Vagina (tissue), 2 donors: ENCODE measurements around the gene MTHFD1L. TPM values are rescaled to one million over a fixed set of nuclear protein-coding genes. Genes with fewer than 3 reads are reported as not detected.

ENCODE experiments used
- DNase-seq, 2 donors: peaks; one replicate each; pipeline ENCODE4 v3.0.0-alpha.2; 2017; ENCODE audit errors: extremely low spot score in 2 of 2
- H3K27ac ChIP-seq: fragments of 200-600 bp; sonication (generic); one replicate; pipeline ENCODE4 v1.5.1; 2019
- H3K27me3 ChIP-seq: fragments of 200-600 bp; sonication (generic); one replicate; pipeline ENCODE4 v1.5.1; 2019
- H3K36me3 ChIP-seq, 2 donors: fragments of 200-600 bp; sonication (generic); one replicate each; pipeline ENCODE4 v1.5.1; 2017 to 2019
- H3K4me1 ChIP-seq: fragments of 200-600 bp; sonication (generic); one replicate; pipeline ENCODE4 v1.5.1; 2019
- H3K4me3 ChIP-seq, 2 donors: fragments of 200-600 bp; sonication (generic); 1 replicate in 1 of 2; 2 replicates in 1 of 2; pipeline ENCODE4 v1.5.1; 2016 to 2019
- H3K9me3 ChIP-seq: fragments of 200-600 bp; sonication (generic); one replicate; pipeline ENCODE4 v1.5.1; 2019
- POLR2A ChIP-seq, 2 donors: fragments of 450-650 bp; IDR thresholded peaks; one replicate each; pipeline ENCODE4 v1.6.1; 2017; ENCODE audit warnings: antibody characterized with exemption in 2 of 2, mild to moderate bottlenecking in 2 of 2, moderate library complexity in 2 of 2
- POLR2AphosphoS5 ChIP-seq, 2 donors: sonication (generic); formaldehyde crosslinking; IDR thresholded peaks; one replicate each; pipeline ENCODE4 v1.9.0; 2017; ENCODE audit warnings: antibody characterized with exemption in 2 of 2, mild to moderate bottlenecking in 2 of 2, low read depth in 1 of 2; ENCODE audit not compliant: insufficient read depth in 1 of 2
- intact Hi-C: fragments of 100-400 bp; cut with DNase I; formaldehyde crosslinking; loops from one replicate; pipeline ENCODE4 v1.15.1; 2023
- small RNA-seq: library from RNA; depleted of rRNA; stranded (forward); fragments of <200 nt; gene quantifications from one replicate; pipeline ENCODE3, GENCODE V24; 2016
- total RNA-seq: library from RNA; depleted of rRNA; stranded (reverse); fragments of >200 nt; gene quantifications from one replicate; pipeline ENCODE4 v1.2.3, GENCODE V29; 2016
- TF ChIP-seq, protein P1 (sequence below), 3 experiments: fragments of 450-650 bp in 2 of 3; fragments of 200-600 bp in 1 of 3; sonication (generic) in 1 of 3; IDR thresholded peaks; one replicate each; pipeline ENCODE4 v1.5.1; 2017 to 2019; ENCODE audit warnings: antibody characterized with exemption in 3 of 3, mild to moderate bottlenecking in 2 of 3, moderate library complexity in 2 of 3

MTHFD1L gene
- total RNA-seq, 1 donor from 2014 or later, result 2.7 TPM

DNA sequence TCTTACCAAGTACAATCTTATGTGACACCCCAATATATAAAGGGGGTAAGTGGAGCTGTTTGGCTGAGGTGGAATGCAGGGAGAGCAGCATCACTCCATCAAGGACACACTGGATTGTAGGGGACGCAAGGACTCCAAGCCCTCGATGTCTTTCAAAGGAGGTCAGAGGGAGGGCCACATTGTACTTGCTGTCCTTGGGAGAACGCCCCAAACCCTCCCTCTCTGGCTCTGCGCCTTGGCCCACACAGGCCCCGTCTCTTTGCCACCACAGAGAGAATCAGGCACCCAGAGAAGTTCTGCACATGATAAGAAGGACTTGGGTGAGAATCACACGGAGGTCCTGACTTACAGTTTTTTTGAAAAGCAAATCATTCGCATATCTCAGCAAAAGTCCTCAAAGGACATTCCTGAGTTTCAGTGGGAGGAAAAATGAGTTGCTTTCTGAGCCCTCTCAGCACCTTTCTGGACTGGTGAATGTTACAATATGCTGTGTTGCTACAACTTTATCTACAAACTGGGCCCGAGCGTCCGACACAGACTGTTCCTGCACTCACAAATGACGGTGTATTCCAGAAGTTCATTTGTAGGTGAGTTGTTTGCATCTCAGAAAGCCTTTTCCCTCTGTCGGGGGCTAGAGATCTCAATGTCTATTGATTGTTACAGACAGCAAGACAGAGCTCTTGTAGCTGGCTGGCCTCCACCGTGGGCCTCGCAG, 281.8 kb downstream of the MTHFD1L start:
- intact Hi-C loops, result no loop called here
- TF ChIP-seq POLR2AphosphoS5 (IDR thresholded peaks at IDR 0.05; ENCODE audit: insufficient read depth in 1 of 2, low read depth in 1 of 2), result no peak
- TF ChIP-seq, protein P1, sequence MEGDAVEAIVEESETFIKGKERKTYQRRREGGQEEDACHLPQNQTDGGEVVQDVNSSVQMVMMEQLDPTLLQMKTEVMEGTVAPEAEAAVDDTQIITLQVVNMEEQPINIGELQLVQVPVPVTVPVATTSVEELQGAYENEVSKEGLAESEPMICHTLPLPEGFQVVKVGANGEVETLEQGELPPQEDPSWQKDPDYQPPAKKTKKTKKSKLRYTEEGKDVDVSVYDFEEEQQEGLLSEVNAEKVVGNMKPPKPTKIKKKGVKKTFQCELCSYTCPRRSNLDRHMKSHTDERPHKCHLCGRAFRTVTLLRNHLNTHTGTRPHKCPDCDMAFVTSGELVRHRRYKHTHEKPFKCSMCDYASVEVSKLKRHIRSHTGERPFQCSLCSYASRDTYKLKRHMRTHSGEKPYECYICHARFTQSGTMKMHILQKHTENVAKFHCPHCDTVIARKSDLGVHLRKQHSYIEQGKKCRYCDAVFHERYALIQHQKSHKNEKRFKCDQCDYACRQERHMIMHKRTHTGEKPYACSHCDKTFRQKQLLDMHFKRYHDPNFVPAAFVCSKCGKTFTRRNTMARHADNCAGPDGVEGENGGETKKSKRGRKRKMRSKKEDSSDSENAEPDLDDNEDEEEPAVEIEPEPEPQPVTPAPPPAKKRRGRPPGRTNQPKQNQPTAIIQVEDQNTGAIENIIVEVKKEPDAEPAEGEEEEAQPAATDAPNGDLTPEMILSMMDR (IDR thresholded peaks at IDR 0.05), result no peak
- TF ChIP-seq POLR2A (IDR thresholded peaks at IDR 0.05), result no peak
- H3K4me3 ChIP-seq, result no peak overlapping the region
- no peaks in the 10 kb centered on the region for H3K4me1 ChIP-seq
- no peak overlapping the region for H3K27ac ChIP-seq
- no peaks in the 10 kb centered on the region for H3K27me3 ChIP-seq
- H3K9me3 ChIP-seq, result no peaks in the 10 kb centered on the region
- H3K36me3 ChIP-seq, result no peaks in the 10 kb centered on the region
- no peak for DNase-seq

DNA sequence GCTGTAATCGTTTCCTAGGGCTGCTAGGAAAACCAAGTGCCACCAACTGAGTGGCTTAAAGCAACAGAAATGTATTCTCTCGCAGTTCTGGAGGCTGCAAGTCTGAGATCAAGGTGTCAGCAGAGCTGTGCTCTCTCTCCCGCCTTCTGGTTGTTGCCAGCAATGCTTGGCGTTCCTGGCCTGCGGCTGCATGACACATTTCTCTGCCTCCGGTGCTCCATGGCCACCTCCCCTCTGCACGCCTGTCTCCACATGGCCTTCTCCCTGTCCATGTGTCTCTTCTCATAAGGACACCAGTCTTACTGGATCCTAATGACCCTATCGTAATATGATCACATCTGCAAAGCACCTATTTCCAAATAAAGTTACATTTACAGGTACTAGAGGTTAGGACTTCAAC, 282.6 kb downstream of the MTHFD1L start:
- Histone ChIP-seq H3K27ac (no peak overlapping the region), H3K4me1 (no peaks in the 10 kb centered on the region), H3K36me3 (no peaks in the 10 kb centered on the region), H3K4me3 (no peak overlapping the region), H3K27me3 (no peaks in the 10 kb centered on the region), H3K9me3 (no peaks in the 10 kb centered on the region)
- no peak for DNase-seq
- intact Hi-C loops, result no loop called here
- TF ChIP-seq POLR2AphosphoS5 (IDR thresholded peaks at IDR 0.05; ENCODE audit: insufficient read depth in 1 of 2, low read depth in 1 of 2), result no peak
- TF ChIP-seq, protein P1 (IDR thresholded peaks at IDR 0.05), result no peak
- no peak for TF ChIP-seq POLR2A (IDR thresholded peaks at IDR 0.05)

DNA sequence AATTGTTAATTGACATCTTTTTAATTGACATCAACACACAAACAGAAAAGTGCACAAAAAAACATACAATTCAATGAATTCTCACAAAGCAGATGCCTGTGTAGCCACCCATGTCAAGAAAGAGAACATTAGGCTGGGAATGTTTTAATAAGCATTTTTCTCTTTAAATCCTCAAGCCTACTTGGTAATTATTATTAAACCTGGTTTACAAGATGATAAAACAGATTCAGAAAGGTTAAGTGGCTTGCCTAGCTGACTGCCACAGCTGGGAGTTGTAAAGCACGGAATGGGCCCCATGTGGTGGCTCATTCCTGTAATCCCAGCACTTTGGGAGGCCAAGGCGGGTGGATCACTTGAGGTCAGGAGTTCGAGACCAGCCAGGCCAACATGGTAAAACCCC, 284.3 kb downstream of the MTHFD1L start:
- intact Hi-C loops, result no loop called here
- Histone ChIP-seq H3K9me3 (no peaks in the 10 kb centered on the region), H3K36me3 (no peaks in the 10 kb centered on the region), H3K27ac (no peak overlapping the region), H3K27me3 (no peaks in the 10 kb centered on the region), H3K4me3 (no peak overlapping the region), H3K4me1 (no peaks in the 10 kb centered on the region)
- no peak for DNase-seq
- TF ChIP-seq POLR2AphosphoS5 (IDR thresholded peaks at IDR 0.05; ENCODE audit: insufficient read depth in 1 of 2, low read depth in 1 of 2), result no peak

Small RNA genes within 50 kb of the gene (small RNA-seq; reads per million reads assigned to genes)
- gene RNU6-302P, result not detected
